Activated naive CD8-positive, alpha-beta T cell (primary cell): ENCODE data around the gene MCM10.
"Not testable (repeated sequence)": the region's sequence is repeated elsewhere in the genome, so short reads cannot be mapped to it uniquely, and the experiment has no call there.

Source experiments
- H3K27ac Mint-ChIP-seq: one replicate; pipeline ENCODE4 v1.8.0; 2021; ENCODE audit warnings: mixed read lengths
- H3K27me3 Mint-ChIP-seq: one replicate; pipeline ENCODE4 v1.8.0; 2021; ENCODE audit warnings: mixed read lengths
- H3K36me3 Mint-ChIP-seq: one replicate; pipeline ENCODE4 v1.8.0; 2021; ENCODE audit warnings: mixed read lengths
- H3K4me1 Mint-ChIP-seq: one replicate; pipeline ENCODE4 v1.8.0; 2021; ENCODE audit warnings: low read depth, mixed read lengths
- H3K4me3 Mint-ChIP-seq: one replicate; pipeline ENCODE4 v1.8.0; 2021; ENCODE audit warnings: mild to moderate bottlenecking, mixed read lengths
- H3K9me3 Mint-ChIP-seq: one replicate; pipeline ENCODE4 v1.8.0; 2021; ENCODE audit warnings: low read depth, mixed read lengths

Gene MCM10

DNA sequence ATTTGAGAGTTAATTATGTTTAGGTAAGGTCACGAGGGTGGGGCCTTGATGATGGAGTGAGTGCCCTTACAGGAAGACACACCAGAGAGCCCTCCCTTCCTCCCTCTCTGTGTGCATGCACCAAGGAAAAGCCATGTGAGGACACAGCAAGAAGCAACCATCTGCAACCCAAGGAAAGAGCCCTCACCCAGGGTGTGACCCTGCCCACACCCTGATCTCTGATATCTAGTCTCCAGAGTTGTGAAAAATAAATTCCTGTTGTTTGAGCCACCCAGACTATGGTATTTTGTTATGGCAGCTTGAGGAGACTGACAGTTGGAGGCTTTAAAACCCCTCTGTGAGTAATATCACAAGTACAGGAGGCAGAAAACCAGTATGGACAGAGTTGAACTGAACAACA, 15.0 kb upstream of the MCM10 start:
- Mint-ChIP-seq H3K4me1 (no peaks in the 10 kb centered on the region), H3K9me3 (peaks cover 17% of the 10 kb centered on the region), H3K4me3 (no peak overlapping the region), H3K27me3 (no peaks in the 10 kb centered on the region), H3K36me3 (peaks cover 16% of the 10 kb centered on the region), H3K27ac (no peak overlapping the region)

DNA sequence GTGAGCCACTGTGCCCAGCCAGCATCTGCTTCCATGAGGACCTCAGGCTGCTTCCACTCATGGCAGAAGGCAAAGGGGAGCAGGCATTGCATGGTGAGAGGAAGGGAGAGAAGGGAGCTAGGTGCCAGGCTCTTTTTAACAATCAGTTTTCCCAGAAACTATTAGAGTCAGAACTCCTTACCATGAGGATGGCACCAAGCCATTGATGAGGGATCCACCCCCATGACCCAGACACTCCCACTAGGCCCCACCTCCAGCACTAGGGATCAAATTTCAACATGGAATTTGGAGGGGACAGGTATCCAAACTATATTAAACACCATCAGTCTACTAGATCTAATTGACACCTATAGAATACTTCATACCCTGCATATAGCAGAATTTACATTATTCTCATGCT, 14.2 kb upstream of the MCM10 start:
- Mint-ChIP-seq H3K4me3 (no peak overlapping the region), H3K9me3 (peaks cover 17% of the 10 kb centered on the region), H3K36me3 (peaks cover 16% of the 10 kb centered on the region), H3K27me3 (no peaks in the 10 kb centered on the region), H3K4me1 (no peaks in the 10 kb centered on the region), H3K27ac (no peak overlapping the region)

DNA sequence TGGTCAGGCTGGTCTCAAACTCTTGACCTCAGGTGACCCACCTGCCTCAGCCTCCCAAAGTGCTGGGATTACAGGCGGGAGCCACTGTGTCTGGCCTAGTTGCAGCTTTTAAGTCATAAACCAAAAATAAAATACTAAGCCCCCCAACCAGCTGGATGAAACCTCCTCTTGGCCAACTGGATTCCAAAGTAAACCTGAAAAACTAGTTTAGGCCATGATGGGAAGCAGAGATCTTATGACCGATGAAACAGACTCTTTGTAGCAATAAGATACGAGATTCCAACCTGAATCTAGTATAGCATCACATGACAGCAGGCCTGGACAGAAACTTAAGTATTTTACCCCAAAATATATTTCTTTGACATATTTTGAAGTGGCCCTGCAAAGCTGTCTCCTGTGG, 9.1 kb upstream of the MCM10 start:
- H3K4me3 Mint-ChIP-seq: no peak overlapping the region
- peaks cover 4% of the 10 kb centered on the region for H3K36me3 Mint-ChIP-seq
- H3K27me3 Mint-ChIP-seq: peaks cover 3% of the 10 kb centered on the region
- H3K27ac Mint-ChIP-seq: no peak overlapping the region
- peaks cover 9% of the 10 kb centered on the region for H3K9me3 Mint-ChIP-seq
- peaks cover under 1% of the 10 kb centered on the region for H3K4me1 Mint-ChIP-seq

DNA sequence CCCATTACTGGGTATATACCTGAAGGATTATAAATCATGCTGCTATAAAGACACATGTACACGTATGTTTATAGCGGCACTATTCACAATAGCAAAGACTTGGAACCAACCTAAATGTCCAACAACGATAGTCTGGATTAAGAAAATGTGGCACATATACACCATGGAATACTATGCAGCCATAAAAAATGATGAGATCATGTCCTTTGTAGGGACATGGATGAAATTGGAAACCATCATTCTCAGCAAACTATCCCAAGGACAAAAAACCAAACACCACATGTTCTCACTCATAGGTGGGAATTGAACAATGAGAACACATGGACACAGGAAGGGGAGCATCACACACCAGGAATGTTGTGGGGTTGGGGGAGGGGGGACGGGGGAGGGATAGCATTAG, 5.5 kb upstream of the MCM10 start:
- H3K36me3 Mint-ChIP-seq, H3K4me3 Mint-ChIP-seq, H3K4me1 Mint-ChIP-seq, H3K27ac Mint-ChIP-seq, H3K27me3 Mint-ChIP-seq, H3K9me3 Mint-ChIP-seq: not testable (repeated sequence)

DNA sequence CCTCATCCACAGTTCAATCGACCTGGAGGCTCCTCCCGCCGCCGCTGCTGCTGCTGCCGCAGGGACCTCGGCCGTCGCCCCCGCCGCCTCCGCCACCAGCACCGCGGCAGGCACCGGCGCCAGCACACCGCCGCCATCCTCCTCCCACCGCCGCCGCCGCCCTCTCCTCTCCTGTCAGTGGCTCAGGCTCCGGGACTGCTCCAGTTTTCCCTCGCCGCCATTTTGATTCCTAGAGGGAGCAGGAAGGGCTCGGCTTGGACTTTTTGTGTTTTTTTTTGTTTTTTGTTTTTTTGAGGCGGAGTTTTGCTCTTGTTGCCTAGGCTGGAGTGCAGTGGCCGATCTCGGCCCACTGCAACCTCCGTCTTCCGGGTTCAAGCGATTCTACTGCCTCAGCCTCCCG, 3.0 kb upstream of the MCM10 start:
- Mint-ChIP-seq H3K27ac (peak overlapping the region; percentile 16), H3K4me1 (peaks cover 19% of the 10 kb centered on the region), H3K27me3 (peaks cover 7% of the 10 kb centered on the region), H3K36me3 (peaks cover 4% of the 10 kb centered on the region), H3K4me3 (peak overlapping the region; percentile 68), H3K9me3 (peaks cover 4% of the 10 kb centered on the region)

DNA sequence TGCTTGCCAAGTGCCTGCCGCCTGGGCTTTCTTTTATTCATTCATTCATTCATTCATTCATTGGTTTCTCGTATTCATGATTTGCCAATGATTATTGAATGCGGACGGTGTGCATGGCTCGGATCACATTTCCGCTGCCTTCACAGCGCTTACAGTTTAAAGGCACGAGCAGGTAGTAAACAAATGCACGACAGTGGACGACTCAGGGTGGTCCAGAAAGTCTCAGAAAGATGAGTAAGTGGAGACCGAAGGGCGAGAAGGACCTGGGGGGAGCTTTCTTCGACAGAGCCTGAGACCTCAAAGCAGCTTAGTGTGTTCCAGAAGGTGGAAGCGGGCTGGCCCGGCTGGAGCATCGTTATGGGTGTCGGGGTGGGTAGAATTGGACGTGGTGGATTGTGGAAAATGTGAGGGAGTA, 506 bp downstream of the MCM10 start:
- Mint-ChIP-seq H3K27ac (peak overlapping the region; percentile 35), H3K4me1 (peaks cover 21% of the 10 kb centered on the region), H3K36me3 (no peaks in the 10 kb centered on the region), H3K9me3 (no peaks in the 10 kb centered on the region), H3K27me3 (peaks cover 7% of the 10 kb centered on the region), H3K4me3 (peak overlapping the region; percentile 89)

DNA sequence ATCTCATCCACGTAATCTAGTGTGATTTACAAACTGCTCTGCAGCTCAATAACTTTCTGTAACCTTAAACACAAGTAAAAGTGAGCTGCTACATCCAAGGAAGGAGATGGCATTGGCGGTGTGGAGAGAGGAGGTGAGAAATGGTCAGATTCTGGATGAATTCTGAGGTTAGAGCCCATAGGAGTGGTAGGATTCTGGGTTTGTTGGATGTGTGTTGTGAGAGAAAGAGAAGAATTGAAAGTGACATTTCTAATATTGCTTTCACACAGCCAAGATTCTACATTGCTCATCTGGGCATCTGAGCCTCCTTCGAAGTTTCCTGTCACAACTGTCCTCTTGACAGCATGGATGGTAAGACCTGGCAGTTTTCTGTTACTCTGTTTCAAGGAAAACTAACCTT, 2.5 kb downstream of the MCM10 start:
- H3K27ac Mint-ChIP-seq: no peak overlapping the region
- peaks cover 19% of the 10 kb centered on the region for H3K4me1 Mint-ChIP-seq
- H3K9me3 Mint-ChIP-seq: no peaks in the 10 kb centered on the region
- no peaks in the 10 kb centered on the region for H3K36me3 Mint-ChIP-seq
- no peak overlapping the region for H3K4me3 Mint-ChIP-seq
- peaks cover 2% of the 10 kb centered on the region for H3K27me3 Mint-ChIP-seq

DNA sequence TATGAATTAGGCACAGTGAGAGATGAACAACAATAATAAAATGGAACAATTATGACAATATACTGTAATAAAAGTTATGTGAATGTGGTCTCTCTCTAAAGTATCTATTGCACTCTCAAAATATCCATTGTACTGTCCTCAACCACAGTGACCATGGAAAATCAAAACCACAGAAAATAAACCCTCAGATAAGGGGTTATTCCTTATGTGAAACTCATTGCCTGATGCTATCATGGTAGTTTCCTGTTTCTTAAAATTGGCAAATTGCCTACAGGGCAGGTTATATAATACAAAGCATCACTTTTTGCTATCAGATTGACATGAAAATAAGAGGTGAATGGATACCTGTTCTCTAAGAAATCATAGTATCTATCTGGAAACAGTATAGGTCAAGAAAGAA, 3.8 kb downstream of the MCM10 start:
- no peaks in the 10 kb centered on the region for H3K36me3 Mint-ChIP-seq
- H3K9me3 Mint-ChIP-seq: no peaks in the 10 kb centered on the region
- H3K27me3 Mint-ChIP-seq: peaks cover 2% of the 10 kb centered on the region
- peaks cover 19% of the 10 kb centered on the region for H3K4me1 Mint-ChIP-seq
- H3K27ac Mint-ChIP-seq: no peak overlapping the region
- H3K4me3 Mint-ChIP-seq: no peak overlapping the region

DNA sequence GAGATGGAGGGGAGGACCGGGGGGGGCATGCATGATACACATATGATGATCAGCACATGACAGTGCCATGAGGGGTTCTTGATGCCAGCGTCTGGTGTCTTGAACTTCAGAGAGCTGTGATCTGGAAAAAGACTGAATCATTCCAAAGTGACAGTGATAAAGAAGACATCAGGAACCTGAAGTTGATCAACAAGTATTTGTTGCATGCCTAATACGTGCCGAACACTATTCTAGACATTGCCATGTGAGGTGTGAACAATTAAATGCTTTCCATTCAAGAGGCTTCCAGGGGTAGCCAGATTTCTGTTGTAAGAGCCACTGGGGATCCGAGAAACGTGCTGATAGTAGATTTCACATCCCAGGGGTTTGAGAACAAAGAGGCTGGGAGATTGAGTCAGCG, 6.2 kb downstream of the MCM10 start:
- Mint-ChIP-seq H3K4me3 (no peak overlapping the region), H3K4me1 (peaks cover 3% of the 10 kb centered on the region), H3K36me3 (peaks cover 1% of the 10 kb centered on the region), H3K27ac (no peak overlapping the region), H3K9me3 (no peaks in the 10 kb centered on the region), H3K27me3 (no peaks in the 10 kb centered on the region)

DNA sequence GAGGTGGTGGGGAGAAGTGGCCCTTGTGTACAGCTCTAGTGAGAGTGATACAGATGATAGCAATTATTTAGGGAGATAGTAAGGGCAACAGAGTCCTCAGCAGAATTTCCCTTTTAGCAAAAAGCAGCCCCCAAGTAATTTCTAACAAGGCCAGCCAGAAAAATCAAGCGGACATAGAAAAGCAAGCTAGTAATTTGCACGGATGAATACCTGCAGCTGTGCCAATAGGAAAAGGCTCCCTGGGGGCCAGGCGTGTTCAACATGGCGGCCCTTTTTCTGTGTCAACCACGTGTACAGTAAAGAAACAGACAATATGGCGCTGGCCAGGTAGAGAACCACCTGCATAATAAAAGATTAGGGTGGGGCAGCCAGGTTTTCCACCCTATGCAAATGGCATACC, 7.4 kb downstream of the MCM10 start:
- peaks cover 5% of the 10 kb centered on the region for H3K36me3 Mint-ChIP-seq
- no peak overlapping the region for H3K27ac Mint-ChIP-seq
- no peak overlapping the region for H3K4me3 Mint-ChIP-seq
- H3K9me3 Mint-ChIP-seq: no peaks in the 10 kb centered on the region
- peaks cover 3% of the 10 kb centered on the region for H3K4me1 Mint-ChIP-seq
- no peaks in the 10 kb centered on the region for H3K27me3 Mint-ChIP-seq

DNA sequence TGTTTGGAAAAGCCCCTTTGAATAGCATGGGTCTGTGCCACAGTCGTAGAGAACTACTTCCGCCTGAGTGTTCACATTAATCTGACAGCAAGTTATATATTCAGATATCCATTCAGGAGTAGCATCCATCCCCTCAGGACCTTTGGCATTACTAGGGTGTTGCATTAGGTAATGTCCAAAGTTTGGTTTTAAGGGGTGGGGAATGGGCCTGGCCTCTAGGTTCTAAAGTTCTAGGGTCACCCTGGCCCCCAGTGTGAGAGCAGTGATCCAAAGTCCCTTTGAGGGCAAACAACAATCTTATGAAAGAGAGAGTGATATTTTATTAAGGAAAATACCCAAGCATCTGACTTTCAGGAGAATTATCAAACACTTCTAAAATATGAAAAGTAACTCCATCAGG, 12.3 kb downstream of the MCM10 start:
- no peaks in the 10 kb centered on the region for H3K27me3 Mint-ChIP-seq
- no peak overlapping the region for H3K4me3 Mint-ChIP-seq
- no peaks in the 10 kb centered on the region for H3K4me1 Mint-ChIP-seq
- H3K9me3 Mint-ChIP-seq: no peaks in the 10 kb centered on the region
- peaks cover 9% of the 10 kb centered on the region for H3K36me3 Mint-ChIP-seq
- H3K27ac Mint-ChIP-seq: no peak overlapping the region

DNA sequence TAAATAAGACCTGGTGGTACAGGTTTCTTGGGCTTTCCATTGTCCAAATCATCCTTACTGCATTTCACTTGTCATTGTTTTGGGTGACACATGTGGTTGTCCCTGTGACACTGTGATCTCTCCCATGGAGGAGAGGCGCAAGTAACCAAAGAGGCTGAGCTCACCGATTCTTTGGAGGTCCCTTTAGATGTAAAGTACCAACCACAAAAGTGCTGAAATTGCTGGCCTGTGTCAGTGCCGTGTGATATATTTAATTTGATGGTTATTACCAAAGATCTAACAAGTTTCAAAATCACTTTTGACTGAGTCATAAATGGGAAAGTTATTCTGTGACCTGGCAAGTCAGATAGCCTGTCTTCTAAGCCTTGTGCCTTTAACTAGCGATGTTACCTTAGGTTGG, 19.4 kb downstream of the MCM10 start:
- Mint-ChIP-seq H3K36me3 (peaks cover 15% of the 10 kb centered on the region), H3K9me3 (no peaks in the 10 kb centered on the region), H3K4me1 (no peaks in the 10 kb centered on the region), H3K27ac (no peak overlapping the region), H3K27me3 (no peaks in the 10 kb centered on the region), H3K4me3 (no peak overlapping the region)

DNA sequence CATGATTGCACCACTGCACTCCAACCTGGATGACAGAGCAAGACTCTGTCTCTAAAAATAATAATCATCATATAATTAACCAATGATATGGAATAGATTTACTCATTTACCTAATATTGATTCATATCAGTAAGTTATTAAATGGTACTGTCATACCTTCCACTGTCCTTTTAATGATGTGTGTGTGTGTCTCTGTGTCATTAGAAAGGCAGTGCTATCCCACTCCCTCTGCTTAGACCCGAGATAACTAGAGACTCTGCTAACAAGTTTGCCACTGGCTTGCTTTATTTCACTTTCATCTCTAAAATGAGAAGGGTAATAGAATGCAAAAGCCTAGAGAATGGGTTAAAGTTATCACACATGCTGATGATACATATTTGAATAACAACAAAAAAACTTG, 21.1 kb downstream of the MCM10 start:
- no peaks in the 10 kb centered on the region for H3K27me3 Mint-ChIP-seq
- H3K36me3 Mint-ChIP-seq: peaks cover 24% of the 10 kb centered on the region
- no peaks in the 10 kb centered on the region for H3K9me3 Mint-ChIP-seq
- H3K4me3 Mint-ChIP-seq: no peak overlapping the region
- no peak overlapping the region for H3K27ac Mint-ChIP-seq
- no peaks in the 10 kb centered on the region for H3K4me1 Mint-ChIP-seq

DNA sequence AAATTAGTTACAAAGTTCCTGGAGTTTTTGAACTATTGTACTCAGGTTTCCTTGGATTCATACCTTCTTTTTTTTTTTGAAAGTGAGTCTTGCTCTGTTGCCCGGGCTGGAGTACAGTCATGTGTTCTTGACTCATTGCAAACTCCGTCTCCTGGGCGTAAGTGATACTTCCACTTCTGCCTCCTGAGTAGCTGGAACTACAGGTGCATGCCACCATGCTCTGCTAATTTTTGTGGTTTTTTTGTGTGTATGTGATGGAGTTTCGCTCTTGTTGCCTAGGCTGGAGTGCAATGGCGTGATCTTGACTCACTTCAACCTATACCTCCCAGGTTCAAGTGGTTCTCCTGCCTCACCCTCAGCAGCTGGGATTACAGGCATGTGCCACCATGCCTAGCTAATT, 22.3 kb downstream of the MCM10 start:
- no peaks in the 10 kb centered on the region for H3K9me3 Mint-ChIP-seq
- no peak overlapping the region for H3K27ac Mint-ChIP-seq
- no peak overlapping the region for H3K4me3 Mint-ChIP-seq
- no peaks in the 10 kb centered on the region for H3K4me1 Mint-ChIP-seq
- H3K27me3 Mint-ChIP-seq: no peaks in the 10 kb centered on the region
- peaks cover 24% of the 10 kb centered on the region for H3K36me3 Mint-ChIP-seq

DNA sequence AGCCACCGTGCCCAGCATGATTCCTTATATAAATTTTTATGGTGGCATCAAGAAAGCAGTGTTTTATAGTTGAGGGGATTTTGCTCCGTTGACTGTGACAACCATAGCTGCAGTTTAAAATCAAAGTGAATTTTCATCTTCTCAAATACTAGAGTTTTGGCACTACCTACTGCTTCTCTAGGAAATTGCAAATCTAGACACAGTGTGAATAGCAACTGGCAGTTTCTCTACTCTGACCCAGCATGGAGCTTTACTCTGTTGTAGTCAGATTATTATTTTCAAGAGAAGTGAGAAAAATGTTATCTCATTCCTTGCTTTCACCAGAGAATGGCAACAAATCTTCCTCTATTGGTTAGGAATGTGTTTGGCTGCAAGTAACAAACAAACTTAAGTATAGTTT, 22.9 kb downstream of the MCM10 start:
- Mint-ChIP-seq H3K4me1 (no peaks in the 10 kb centered on the region), H3K27me3 (no peaks in the 10 kb centered on the region), H3K4me3 (no peak overlapping the region), H3K9me3 (no peaks in the 10 kb centered on the region), H3K27ac (no peak overlapping the region), H3K36me3 (peaks cover 24% of the 10 kb centered on the region)

DNA sequence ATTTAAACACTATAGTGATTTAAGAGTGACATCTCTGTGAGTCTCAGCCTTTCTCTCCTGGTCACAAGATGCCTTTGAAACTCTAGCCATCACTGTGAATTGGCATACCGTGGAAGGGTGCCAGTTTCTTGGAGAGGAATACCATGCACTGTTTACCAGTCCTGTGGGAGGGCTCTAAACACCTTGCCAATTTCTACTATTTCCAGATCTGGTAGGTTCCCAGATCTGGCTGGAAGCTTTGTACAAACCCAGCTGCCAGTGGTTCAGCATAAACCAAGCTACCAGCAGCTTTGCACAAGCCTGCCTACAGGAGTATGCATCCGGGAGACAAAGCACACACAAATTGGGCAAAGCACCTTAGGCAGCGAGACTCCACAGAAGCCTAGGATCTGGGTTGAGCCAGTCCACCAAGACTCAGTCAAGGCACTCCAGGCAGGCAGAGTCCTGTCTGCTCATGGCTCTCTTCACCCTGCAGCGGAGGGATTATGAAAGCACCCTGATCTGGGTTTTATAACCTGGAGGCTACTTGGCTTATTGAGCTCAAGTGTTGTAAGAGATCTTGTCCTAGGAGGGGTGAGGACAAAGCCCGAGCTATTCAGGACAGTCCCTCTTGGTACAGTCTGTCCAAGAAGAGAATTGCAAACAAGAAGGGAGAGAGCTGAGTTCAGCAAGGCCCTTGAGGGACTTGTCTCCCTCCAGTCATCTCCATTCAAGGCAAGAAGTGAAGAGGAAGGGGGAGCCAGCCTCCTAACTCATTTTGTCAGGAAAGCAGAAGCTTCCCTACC, 23.6 kb downstream of the MCM10 start:
- no peaks in the 10 kb centered on the region for H3K9me3 Mint-ChIP-seq
- peaks cover 24% of the 10 kb centered on the region for H3K36me3 Mint-ChIP-seq
- no peaks in the 10 kb centered on the region for H3K4me1 Mint-ChIP-seq
- H3K4me3 Mint-ChIP-seq: no peak overlapping the region
- no peak overlapping the region for H3K27ac Mint-ChIP-seq
- H3K27me3 Mint-ChIP-seq: no peaks in the 10 kb centered on the region
